RWPE2 (cell line): ENCODE measurements around the gene SERP1.
A peak's percentile ranks its signal among the peaks of the same experiment; 100 is the strongest.

ENCODE experiments used
- ATAC-seq: fragments of 200-7000 bp; cut with Tn5 transposase; 3 replicates; pipeline ENCODE4 v1.9.1; 2021; ENCODE audit warnings: low read depth
- DNase-seq: peaks from one replicate; pipeline ENCODE4 v3.0.0-alpha.2; 2020; ENCODE audit warnings: low spot score
- H3K27ac ChIP-seq: fragments of 450-650 bp; 2 replicates; pipeline ENCODE4 v1.5.1; 2017; ENCODE audit warnings: mild to moderate bottlenecking; ENCODE audit not compliant: poor library complexity, severe bottlenecking
- H3K27me3 ChIP-seq: fragments of 250-450 bp; sonication (Bioruptor Pico); 2 replicates; pipeline ENCODE4 v1.5.1; 2021; ENCODE audit warnings: mild to moderate bottlenecking, moderate library complexity; ENCODE audit not compliant: insufficient read depth, poor library complexity, severe bottlenecking
- H3K36me3 ChIP-seq: fragments of 250-450 bp; sonication (Bioruptor Pico); 2 replicates; pipeline ENCODE4 v1.5.1; 2020; ENCODE audit warnings: low read depth, mild to moderate bottlenecking, moderate library complexity
- H3K4me1 ChIP-seq: fragments of 250-450 bp; sonication (Bioruptor Pico); 2 replicates; pipeline ENCODE4 v1.5.1; 2021; ENCODE audit warnings: mild to moderate bottlenecking, moderate library complexity; ENCODE audit not compliant: insufficient read depth, poor library complexity, severe bottlenecking
- H3K4me3 ChIP-seq: fragments of 250-450 bp; sonication (Bioruptor Pico); 2 replicates; pipeline ENCODE4 v1.5.1; 2021; ENCODE audit warnings: mild to moderate bottlenecking, moderate library complexity; ENCODE audit not compliant: severe bottlenecking
- H3K9me3 ChIP-seq: fragments of 250-450 bp; sonication (Bioruptor Pico); 2 replicates; pipeline ENCODE4 v1.5.1; 2021; ENCODE audit warnings: mild to moderate bottlenecking, moderate library complexity; ENCODE audit not compliant: severe bottlenecking
- CTCF ChIP-seq: fragments of 450-650 bp; IDR thresholded peaks from one replicate; pipeline ENCODE4 v1.5.1; 2017; ENCODE audit warnings: mild to moderate bottlenecking, moderate library complexity; ENCODE audit not compliant: poor library complexity, severe bottlenecking

SERP1 gene

GRCh38 chr3:150540991-150541390 is 5.3 kb downstream of the SERP1 start:
- H3K36me3 ChIP-seq = peaks cover 41% of the 10 kb centered on the region
- H3K4me1 ChIP-seq = peaks cover 9% of the 10 kb centered on the region
- H3K27me3 ChIP-seq = no peaks in the 10 kb centered on the region
- no peak for TF ChIP-seq CTCF
- ATAC-seq = no peak
- H3K27ac ChIP-seq = no peak overlapping the region
- H3K4me3 ChIP-seq = no peak overlapping the region
- no peak for DNase-seq
- H3K9me3 ChIP-seq = no peaks in the 10 kb centered on the region

- Histone ChIP-seq H3K27me3 (no peaks in the 10 kb centered on the region), H3K27ac (no peak overlapping the region), H3K9me3 (no peaks in the 10 kb centered on the region), H3K36me3 (peaks cover 40% of the 10 kb centered on the region), H3K4me3 (no peak overlapping the region), H3K4me1 (peaks cover 9% of the 10 kb centered on the region)
- DNase-seq (no peak), ATAC-seq (no peak)
- TF ChIP-seq CTCF = no peak
Measured at GRCh38 chr3:150540297-150540696, 6.0 kb downstream of the SERP1 start.

GRCh38 chr3:150538324-150539208 is 7.7 kb downstream of the SERP1 start:
- Histone ChIP-seq H3K4me1 (no peaks in the 10 kb centered on the region), H3K27me3 (no peaks in the 10 kb centered on the region), H3K4me3 (no peak overlapping the region), H3K27ac (no peak overlapping the region), H3K9me3 (no peaks in the 10 kb centered on the region), H3K36me3 (peaks cover 23% of the 10 kb centered on the region)
- peak; percentile 51 for ATAC-seq
- TF ChIP-seq CTCF = no peak
- DNase-seq = no peak

- ATAC-seq (no peak), DNase-seq (no peak)
- H3K9me3 ChIP-seq = no peaks in the 10 kb centered on the region
- H3K27me3 ChIP-seq = no peaks in the 10 kb centered on the region
- H3K27ac ChIP-seq = no peak overlapping the region
- no peak overlapping the region for H3K4me3 ChIP-seq
- no peak for TF ChIP-seq CTCF
- H3K36me3 ChIP-seq = no peaks in the 10 kb centered on the region
- H3K4me1 ChIP-seq = no peaks in the 10 kb centered on the region
Measured at GRCh38 chr3:150535204-150535603, 11.1 kb downstream of the SERP1 start.

GRCh38 chr3:150531775-150532174 is 14.5 kb downstream of the SERP1 start:
- no peaks in the 10 kb centered on the region for H3K27me3 ChIP-seq
- H3K4me1 ChIP-seq = no peaks in the 10 kb centered on the region
- H3K4me3 ChIP-seq = no peak overlapping the region
- H3K36me3 ChIP-seq = no peaks in the 10 kb centered on the region
- H3K9me3 ChIP-seq = no peaks in the 10 kb centered on the region
- no peak overlapping the region for H3K27ac ChIP-seq
- TF ChIP-seq CTCF = no peak
- ATAC-seq (no peak), DNase-seq (no peak)
